Measurements from ENCODE around the gene TRPM8.

- TF ChIP-seq POLR2A (IDR thresholded peaks at IDR 0.05) (no peak), CTCF (IDR thresholded peaks at IDR 0.05) (no peak)
Observed at GRCh38 chr2:234038076-234038802, 121.1 kb downstream of the TRPM8 start.
